ENCODE data around the gene IKBKG. TPM values are rescaled to one million over a fixed set of nuclear protein-coding genes. Genes with fewer than 3 reads are reported as not detected.

IKBKG gene
- total and polyA plus RNA-seq, 2 donors (not counting 3 experiments of a cell fraction or from before 2014, with no cell fraction given): 41.2 to 47.8 TPM

DNA sequence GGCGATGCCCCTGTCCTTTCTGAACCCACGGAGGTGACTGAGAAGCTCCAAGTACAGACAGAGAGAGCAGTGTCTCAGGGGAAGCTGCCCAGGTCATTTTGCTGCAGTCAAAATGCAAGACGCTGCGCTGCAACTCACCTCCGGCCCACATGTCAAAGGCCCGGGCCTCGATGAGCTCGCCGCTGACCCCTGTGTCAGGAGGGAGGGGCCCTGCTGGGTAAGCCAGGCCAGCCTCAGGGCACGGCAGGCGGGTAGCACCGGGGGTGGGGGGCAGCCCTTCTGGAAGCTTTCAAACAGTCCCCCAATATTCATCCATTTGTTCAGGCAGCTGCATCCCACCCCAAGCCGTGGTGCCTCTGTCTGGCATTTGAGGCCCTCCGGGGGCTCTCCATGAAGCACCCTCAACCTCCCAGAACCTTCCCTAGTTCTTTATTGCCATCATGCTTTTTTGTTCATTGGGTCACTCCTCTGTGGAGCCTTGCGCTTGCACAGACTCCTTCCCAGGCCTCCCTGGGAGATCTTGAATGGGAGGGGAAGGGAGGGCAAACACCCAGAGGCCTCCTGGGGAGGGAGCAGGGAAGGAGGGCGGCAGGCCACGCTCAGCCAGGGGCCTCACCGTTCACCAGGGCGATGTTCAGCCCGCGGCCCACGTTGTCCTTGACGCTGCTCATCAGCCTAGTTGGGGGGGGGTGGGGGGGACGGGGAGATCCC is 39.6 kb upstream of the IKBKG start:
- Histone ChIP-seq H3K9me1 (replicated peaks; ENCODE audit: control insufficient read depth, extremely low read depth, insufficient read depth, low read length) (no peaks in the 10 kb centered on the region), H3K9me3 (replicated peaks; ENCODE audit: control insufficient read depth, insufficient read depth, low read length) (no peaks in the 10 kb centered on the region), H3K36me3 (ENCODE audit: control insufficient read depth in 2 of 2, extremely low read depth in 1 of 2, insufficient read depth in 2 of 2, low read length in 2 of 2) (no peaks in the 10 kb centered on the region), H3K27me3 (ENCODE audit: control insufficient read depth in 2 of 2, insufficient read depth in 2 of 2, low read length in 2 of 2) (no peaks in the 10 kb centered on the region), H3K27ac (ENCODE audit: insufficient read depth, low read depth, low read length) (no peak overlapping the region), H4K20me1 (replicated peaks; ENCODE audit: control insufficient read depth, extremely low read depth, insufficient read depth, low read length) (no peaks in the 10 kb centered on the region), H3K4me1 (ENCODE audit: control insufficient read depth, extremely low read depth, insufficient read depth, low read length) (peaks cover 6% of the 10 kb centered on the region), H3K4me3 (replicated peaks in 1 of 3; ENCODE audit: insufficient read depth in 1 of 3, low read depth in 1 of 3, low read length in 3 of 3) (no peak overlapping the region), H2AFZ (ENCODE audit: low read depth, low read length) (no peak overlapping the region), H3K9ac (replicated peaks; ENCODE audit: extremely low read depth, insufficient read depth, low read length) (no peak overlapping the region), H3K4me2 (ENCODE audit: insufficient read depth, low read length) (no peak overlapping the region), H3K79me2 (ENCODE audit: control insufficient read depth, insufficient read depth, low read length) (no peaks in the 10 kb centered on the region)
- DNase-seq (ENCODE audit: low read depth, low spot score) (no peak), FAIRE-seq (no peak)
- TF ChIP-seq JUN (IDR thresholded peaks at IDR 0.05; ENCODE audit: borderline replicate concordance, insufficient read depth, insufficient read length, low read depth): no peak
- TF ChIP-seq POLR2A (IDR thresholded peaks at IDR 0.05; ENCODE audit: low read depth, low read length): no peak
- TF ChIP-seq POLR2AphosphoS5 (IDR thresholded peaks at IDR 0.05; ENCODE audit: insufficient read depth, low read depth, low read length): no peak
- TF ChIP-seq GATA2 (IDR thresholded peaks at IDR 0.05; ENCODE audit: insufficient read depth, insufficient read length, low read depth, low read length): no peak
- TF ChIP-seq FOS (IDR thresholded peaks at IDR 0.05; ENCODE audit: borderline replicate concordance, insufficient read depth, low read length): no peak
- no peak for TF ChIP-seq EZH2 (IDR thresholded peaks at IDR 0.05; ENCODE audit: borderline replicate concordance, low read depth, low read length, severe bottlenecking)
- TF ChIP-seq, protein P1, sequence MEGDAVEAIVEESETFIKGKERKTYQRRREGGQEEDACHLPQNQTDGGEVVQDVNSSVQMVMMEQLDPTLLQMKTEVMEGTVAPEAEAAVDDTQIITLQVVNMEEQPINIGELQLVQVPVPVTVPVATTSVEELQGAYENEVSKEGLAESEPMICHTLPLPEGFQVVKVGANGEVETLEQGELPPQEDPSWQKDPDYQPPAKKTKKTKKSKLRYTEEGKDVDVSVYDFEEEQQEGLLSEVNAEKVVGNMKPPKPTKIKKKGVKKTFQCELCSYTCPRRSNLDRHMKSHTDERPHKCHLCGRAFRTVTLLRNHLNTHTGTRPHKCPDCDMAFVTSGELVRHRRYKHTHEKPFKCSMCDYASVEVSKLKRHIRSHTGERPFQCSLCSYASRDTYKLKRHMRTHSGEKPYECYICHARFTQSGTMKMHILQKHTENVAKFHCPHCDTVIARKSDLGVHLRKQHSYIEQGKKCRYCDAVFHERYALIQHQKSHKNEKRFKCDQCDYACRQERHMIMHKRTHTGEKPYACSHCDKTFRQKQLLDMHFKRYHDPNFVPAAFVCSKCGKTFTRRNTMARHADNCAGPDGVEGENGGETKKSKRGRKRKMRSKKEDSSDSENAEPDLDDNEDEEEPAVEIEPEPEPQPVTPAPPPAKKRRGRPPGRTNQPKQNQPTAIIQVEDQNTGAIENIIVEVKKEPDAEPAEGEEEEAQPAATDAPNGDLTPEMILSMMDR (IDR thresholded peaks at IDR 0.05; ENCODE audit: extremely low read depth in 1 of 2, insufficient read depth in 1 of 2, low read depth in 1 of 2, low read length in 2 of 2): no peak
- TF ChIP-seq, protein P2, sequence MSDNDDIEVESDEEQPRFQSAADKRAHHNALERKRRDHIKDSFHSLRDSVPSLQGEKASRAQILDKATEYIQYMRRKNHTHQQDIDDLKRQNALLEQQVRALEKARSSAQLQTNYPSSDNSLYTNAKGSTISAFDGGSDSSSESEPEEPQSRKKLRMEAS (IDR thresholded peaks at IDR 0.05; ENCODE audit: insufficient read depth, insufficient read length): no peak
- TF ChIP-seq MYC (IDR thresholded peaks at IDR 0.05; ENCODE audit: low read depth, low read length): no peak
- dilution Hi-C loops (cut with MboI; ENCODE audit: extremely low pct_ligation_motif_present, low sequenced_read_pairs): no loop called here
- no TSS peak for BruUV-seq (replicated peaks)
- intact Hi-C loops (cut with micrococcal nuclease): no loop called here
- ChIA-PET CTCF (no interaction called here), POLR2A (no interaction called here)

All from endothelial cell of umbilical vein (primary cell).